ENCODE data around the gene FANCI.

The FANCI gene

GRCh38 chr15:89308236-89308635 is 64.5 kb downstream of the FANCI start:
- DNase-seq = no peak

GRCh38 chr15:89309993-89310392 is 66.2 kb downstream of the FANCI start:
- no peak for DNase-seq

GRCh38 chr15:89315375-89315929 is 71.7 kb downstream of the FANCI start:
- DNase-seq = no peak

GRCh38 chr15:89316504-89316903 is 72.7 kb downstream of the FANCI start:
- DNase-seq = no peak

GRCh38 chr15:89317186-89317720 is 73.5 kb downstream of the FANCI start:
- no peak for DNase-seq

- DNase-seq = no peak
Measured at GRCh38 chr15:89319678-89320077, 75.9 kb downstream of the FANCI start.

- DNase-seq = no peak
Measured at GRCh38 chr15:89320200-89320599, 76.4 kb downstream of the FANCI start.

GRCh38 chr15:89321521-89322410 is 78.0 kb downstream of the FANCI start:
- no peak for DNase-seq

- DNase-seq = no peak
Measured at GRCh38 chr15:89322822-89323221, 79.0 kb downstream of the FANCI start.

- no peak for DNase-seq
Measured at GRCh38 chr15:89323825-89324224, 80.0 kb downstream of the FANCI start.

- DNase-seq = no peak
Measured at GRCh38 chr15:89325039-89325803, 81.4 kb downstream of the FANCI start.

- no peak for DNase-seq
Measured at GRCh38 chr15:89326316-89326715, 82.5 kb downstream of the FANCI start.

GRCh38 chr15:89327113-89327512 is 83.3 kb downstream of the FANCI start:
- no peak for DNase-seq

GRCh38 chr15:89328398-89329254 is 84.8 kb downstream of the FANCI start:
- no peak for DNase-seq

GRCh38 chr15:89329329-89330084 is 85.7 kb downstream of the FANCI start:
- no peak for DNase-seq

GRCh38 chr15:89330119-89330518 is 86.3 kb downstream of the FANCI start:
- DNase-seq = no peak

- no peak for DNase-seq
Measured at GRCh38 chr15:89330881-89331595, 87.3 kb downstream of the FANCI start.

- DNase-seq = no peak
Measured at GRCh38 chr15:89332446-89332845, 88.7 kb downstream of the FANCI start.

- DNase-seq = no peak
Measured at GRCh38 chr15:89333011-89333860, 89.5 kb downstream of the FANCI start.

GRCh38 chr15:89333959-89334509 is 90.3 kb downstream of the FANCI start:
- no peak for DNase-seq

Measured in stimulated activated CD4-positive, alpha-beta T cell treated with anti-CD3 and anti-CD28 coated beads, Interleukin-4, amount 100 ng/mL, for 1 hour (primary cell).